Coronary artery (tissue), 2 donors: ENCODE measurements around the gene TMPRSS6.

ENCODE experiments used
- DNase-seq: peaks from one replicate; pipeline ENCODE4 v3.0.0-alpha.2; 2017; ENCODE audit warnings: low spot score
- H3K27ac ChIP-seq, 2 donors: fragments of 200-600 bp; sonication (generic); one replicate each; pipeline ENCODE4 v1.5.1; 2016 to 2019
- H3K4me3 ChIP-seq: fragments of 200-600 bp; sonication (generic); 2 replicates; pipeline ENCODE4 v1.5.1; 2016; ENCODE audit warnings: mild to moderate bottlenecking, moderate library complexity
- TF ChIP-seq, protein P1 (sequence below): fragments of 200-600 bp; sonication (generic); IDR thresholded peaks from one replicate; pipeline ENCODE4 v1.5.1; 2019; ENCODE audit warnings: antibody characterized with exemption

TMPRSS6 gene

DNA sequence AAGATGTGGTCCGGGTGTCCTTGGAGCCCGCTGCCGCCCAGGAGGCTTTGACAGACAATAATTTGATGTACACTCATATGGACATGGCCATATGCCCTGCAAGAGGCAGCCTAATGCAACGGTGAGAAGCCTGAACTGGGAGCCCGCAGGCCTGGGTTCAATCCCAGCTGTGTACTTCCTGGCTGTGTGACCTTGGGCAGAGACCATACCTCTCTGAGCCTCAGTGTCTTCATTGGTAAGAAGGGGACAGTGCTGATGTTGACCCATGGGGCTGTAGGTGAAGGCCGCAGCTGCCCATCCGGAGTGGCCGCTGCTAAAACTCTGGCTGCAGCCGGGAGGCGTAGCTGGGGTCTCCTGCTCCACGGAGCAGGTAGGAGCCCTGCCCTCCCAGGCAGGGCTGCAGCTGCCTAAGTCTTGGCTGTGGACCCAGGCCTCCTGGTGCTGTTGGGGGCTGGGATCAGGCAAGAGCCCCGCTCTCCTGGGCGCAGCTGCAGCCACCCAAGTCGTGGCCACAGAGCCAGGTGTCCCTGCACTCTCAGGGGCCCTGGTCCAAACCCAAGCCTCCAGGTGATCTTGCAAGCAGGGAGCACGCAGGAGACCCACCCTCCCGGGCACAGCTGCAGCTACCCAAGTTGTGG lies 31.3 kb upstream of the TMPRSS6 start:
- no peak overlapping the region for H3K27ac ChIP-seq
- no peak overlapping the region for H3K4me3 ChIP-seq
- no peak for DNase-seq
- TF ChIP-seq, protein P1, sequence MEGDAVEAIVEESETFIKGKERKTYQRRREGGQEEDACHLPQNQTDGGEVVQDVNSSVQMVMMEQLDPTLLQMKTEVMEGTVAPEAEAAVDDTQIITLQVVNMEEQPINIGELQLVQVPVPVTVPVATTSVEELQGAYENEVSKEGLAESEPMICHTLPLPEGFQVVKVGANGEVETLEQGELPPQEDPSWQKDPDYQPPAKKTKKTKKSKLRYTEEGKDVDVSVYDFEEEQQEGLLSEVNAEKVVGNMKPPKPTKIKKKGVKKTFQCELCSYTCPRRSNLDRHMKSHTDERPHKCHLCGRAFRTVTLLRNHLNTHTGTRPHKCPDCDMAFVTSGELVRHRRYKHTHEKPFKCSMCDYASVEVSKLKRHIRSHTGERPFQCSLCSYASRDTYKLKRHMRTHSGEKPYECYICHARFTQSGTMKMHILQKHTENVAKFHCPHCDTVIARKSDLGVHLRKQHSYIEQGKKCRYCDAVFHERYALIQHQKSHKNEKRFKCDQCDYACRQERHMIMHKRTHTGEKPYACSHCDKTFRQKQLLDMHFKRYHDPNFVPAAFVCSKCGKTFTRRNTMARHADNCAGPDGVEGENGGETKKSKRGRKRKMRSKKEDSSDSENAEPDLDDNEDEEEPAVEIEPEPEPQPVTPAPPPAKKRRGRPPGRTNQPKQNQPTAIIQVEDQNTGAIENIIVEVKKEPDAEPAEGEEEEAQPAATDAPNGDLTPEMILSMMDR: no peak

DNA sequence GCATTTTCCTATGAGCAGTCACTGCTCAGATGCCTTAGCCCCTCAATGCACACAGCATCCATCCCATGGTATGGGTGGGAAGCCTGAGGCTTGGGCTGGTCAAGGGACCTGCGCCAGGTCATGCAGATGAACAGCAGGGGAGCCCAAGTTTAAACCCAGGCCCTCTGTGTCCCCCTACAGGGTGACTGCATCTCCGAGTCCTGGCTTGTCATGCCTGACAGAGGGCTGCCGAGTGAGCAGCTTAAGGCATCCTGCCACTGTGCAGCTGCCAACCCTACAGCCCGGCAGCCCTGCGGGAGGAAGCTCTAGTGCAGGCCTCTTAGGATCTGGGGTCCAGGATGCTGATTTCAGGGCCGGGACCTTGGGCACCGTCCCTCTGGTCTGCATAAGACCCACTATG lies 30.2 kb upstream of the TMPRSS6 start:
- DNase-seq: no peak
- no peak overlapping the region for H3K27ac ChIP-seq
- TF ChIP-seq, protein P1: no peak
- H3K4me3 ChIP-seq: no peak overlapping the region

DNA sequence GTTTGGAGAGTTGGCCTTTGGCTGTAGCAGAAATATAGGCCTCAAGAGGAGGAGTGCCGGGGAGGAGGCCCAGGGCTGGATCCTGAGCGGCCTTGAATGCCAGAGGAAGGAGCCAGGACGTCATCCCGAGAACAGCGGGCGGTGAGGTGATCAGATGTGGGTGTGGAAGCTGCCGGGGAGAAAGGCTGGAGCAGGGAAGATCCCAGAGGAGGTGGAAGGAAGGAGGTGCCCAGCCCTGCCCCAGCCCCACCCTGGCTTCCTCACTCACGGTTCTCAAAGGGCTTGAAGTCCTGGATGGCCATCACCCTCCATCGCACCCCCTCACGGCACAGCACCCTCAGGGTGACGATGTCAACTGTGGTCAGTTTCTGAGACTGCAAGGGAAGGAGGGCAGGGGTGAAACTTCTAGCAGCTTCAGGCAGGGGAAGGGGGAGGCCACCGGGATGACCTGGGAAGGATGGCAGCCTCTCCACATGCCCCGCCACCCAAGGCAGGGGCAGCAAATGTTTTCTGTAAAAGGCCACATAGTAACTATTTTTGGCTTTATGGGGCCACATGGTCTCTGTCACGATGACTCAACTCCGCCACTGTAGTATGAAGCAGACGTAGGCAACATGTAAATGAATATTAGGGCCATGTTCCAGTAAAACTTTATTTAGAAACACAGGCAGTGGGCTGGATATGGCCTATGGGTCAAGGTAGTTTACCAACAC lies 29.5 kb upstream of the TMPRSS6 start:
- TF ChIP-seq, protein P1: no peak
- no peak overlapping the region for H3K27ac ChIP-seq
- no peak overlapping the region for H3K4me3 ChIP-seq
- DNase-seq: no peak

DNA sequence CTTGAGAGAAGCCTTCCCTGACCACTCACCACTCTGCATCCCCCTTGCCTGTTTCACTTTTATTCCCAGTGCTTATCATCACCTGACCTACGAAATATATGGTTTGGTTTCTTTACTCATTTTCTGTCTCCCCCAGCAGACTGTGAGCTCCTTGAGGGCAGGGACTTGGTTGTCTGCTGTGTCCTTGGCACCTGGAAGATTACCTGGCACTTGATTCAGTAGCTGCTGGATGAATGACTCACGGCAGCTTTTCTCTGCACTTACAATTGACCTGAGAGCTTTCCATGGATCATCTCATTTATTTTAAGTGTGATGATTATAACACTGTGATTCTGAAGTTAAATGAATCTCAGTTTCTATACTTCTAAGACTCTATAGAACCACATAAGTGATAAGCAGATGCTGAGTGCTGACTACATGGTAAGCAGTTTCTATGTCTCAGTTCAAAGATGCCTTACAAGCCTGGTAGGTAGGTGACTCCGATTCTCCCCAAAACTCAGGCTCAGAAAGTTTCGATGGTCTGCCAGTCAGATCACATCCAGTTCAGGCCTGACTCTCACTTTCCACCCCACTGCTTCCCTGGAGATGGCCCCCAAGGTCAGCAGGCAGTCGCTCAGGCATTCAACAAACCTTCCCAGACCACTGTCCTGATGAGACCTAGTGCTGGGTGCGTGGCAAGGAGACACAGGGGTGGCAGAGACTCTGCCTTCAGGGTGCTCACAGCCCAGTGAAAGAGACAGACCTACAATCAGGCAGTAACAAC lies 28.6 kb upstream of the TMPRSS6 start:
- Histone ChIP-seq H3K4me3 (no peak overlapping the region), H3K27ac (no peak overlapping the region)
- DNase-seq: no peak
- TF ChIP-seq, protein P1: no peak

DNA sequence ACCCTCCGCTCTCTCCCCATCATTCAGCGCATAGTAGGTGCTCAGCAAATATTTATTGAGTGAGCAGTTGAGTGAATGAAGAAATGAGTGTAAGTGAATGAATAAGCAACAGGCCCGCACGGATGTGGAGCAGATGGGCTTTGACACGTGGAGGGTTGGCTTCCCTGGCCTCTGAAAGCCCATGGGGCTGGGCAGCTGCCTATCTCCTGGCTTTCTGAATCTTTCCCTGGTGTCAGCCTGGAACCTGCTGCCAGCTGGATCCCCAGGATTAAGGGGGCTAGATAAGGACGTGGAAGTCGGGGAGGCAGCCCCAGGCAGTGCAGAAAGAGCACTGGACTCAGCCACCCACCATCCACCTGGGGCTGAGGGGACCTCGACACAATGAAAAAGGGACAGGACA lies 27.6 kb upstream of the TMPRSS6 start:
- no peak overlapping the region for H3K4me3 ChIP-seq
- no peak for DNase-seq
- TF ChIP-seq, protein P1: no peak
- H3K27ac ChIP-seq: no peak overlapping the region

DNA sequence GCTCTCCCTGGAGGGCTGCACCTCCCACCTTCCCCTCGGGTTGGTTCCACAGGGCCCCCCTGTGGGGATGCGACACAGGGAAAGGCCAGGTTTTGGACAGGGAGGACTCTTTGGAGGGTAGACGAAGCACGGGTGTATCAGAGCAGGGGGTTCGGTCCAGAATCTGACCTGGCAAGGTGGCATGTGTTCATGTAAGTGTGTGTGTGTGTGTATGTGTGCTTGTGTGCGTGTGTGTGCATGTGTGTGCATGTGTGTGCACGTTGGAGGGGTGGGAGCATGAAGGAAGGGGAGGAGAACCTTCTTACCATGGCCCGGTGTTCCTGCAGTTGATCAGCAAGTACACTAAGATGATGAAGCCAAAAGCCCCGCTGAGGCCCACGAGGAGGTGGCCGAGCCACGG lies 25.5 kb upstream of the TMPRSS6 start:
- DNase-seq: no peak
- TF ChIP-seq, protein P1: no peak
- H3K4me3 ChIP-seq: no peak overlapping the region
- no peak overlapping the region for H3K27ac ChIP-seq
